ENCODE data around the gene MAS1L.

Gene MAS1L

GRCh38 chr6:29483735-29484134 lies 4.0 kb downstream of the MAS1L start:
- TF ChIP-seq RARB (CRISPR knock-in tag; IDR thresholded peaks at IDR 0.05) (no peak), GLIS3 (CRISPR knock-in tag; IDR thresholded peaks at IDR 0.05) (no peak), CSRNP3 (CRISPR knock-in tag; IDR thresholded peaks at IDR 0.05) (no peak), TSHZ2 (CRISPR knock-in tag; IDR thresholded peaks at IDR 0.05) (no peak), ZFP30 (CRISPR knock-in tag; IDR thresholded peaks at IDR 0.05) (no peak), BACH2 (CRISPR knock-in tag; IDR thresholded peaks at IDR 0.05; ENCODE audit: borderline replicate concordance) (no peak), ZNF8 (CRISPR knock-in tag; IDR thresholded peaks at IDR 0.05) (no peak), ESRRG (CRISPR knock-in tag; IDR thresholded peaks at IDR 0.05) (no peak), ZNF70 (CRISPR knock-in tag; IDR thresholded peaks at IDR 0.05) (no peak), TCF4 (CRISPR knock-in tag; IDR thresholded peaks at IDR 0.05; ENCODE audit: borderline replicate concordance) (no peak), CSDC2 (CRISPR knock-in tag; IDR thresholded peaks at IDR 0.05) (no peak), PPARA (CRISPR knock-in tag; IDR thresholded peaks at IDR 0.05; ENCODE audit: borderline replicate concordance) (no peak), ZFP3 (CRISPR knock-in tag; IDR thresholded peaks at IDR 0.05) (no peak), PATZ1 (CRISPR knock-in tag; IDR thresholded peaks at IDR 0.05; ENCODE audit: borderline replicate concordance) (no peak), SNAI2 (CRISPR knock-in tag; IDR thresholded peaks at IDR 0.05) (no peak), ISL1 (CRISPR knock-in tag; IDR thresholded peaks at IDR 0.05) (no peak), POU6F1 (CRISPR knock-in tag; IDR thresholded peaks at IDR 0.05; ENCODE audit: borderline replicate concordance, low read depth) (no peak), TOX (CRISPR knock-in tag; IDR thresholded peaks at IDR 0.05; ENCODE audit: borderline replicate concordance) (no peak)
- no peak for ATAC-seq

GRCh38 chr6:29483186-29483585 lies 4.6 kb downstream of the MAS1L start:
- no peak for ATAC-seq
- TF ChIP-seq BACH2 (CRISPR knock-in tag; IDR thresholded peaks at IDR 0.05; ENCODE audit: borderline replicate concordance) (no peak), TCF4 (CRISPR knock-in tag; IDR thresholded peaks at IDR 0.05; ENCODE audit: borderline replicate concordance) (no peak), ZC3H10 (CRISPR knock-in tag; IDR thresholded peaks at IDR 0.05) (no peak), CREB5 (CRISPR knock-in tag; IDR thresholded peaks at IDR 0.05; ENCODE audit: low read depth) (no peak), ZFP30 (CRISPR knock-in tag; IDR thresholded peaks at IDR 0.05) (no peak), TOX (CRISPR knock-in tag; IDR thresholded peaks at IDR 0.05; ENCODE audit: borderline replicate concordance) (no peak), TSHZ2 (CRISPR knock-in tag; IDR thresholded peaks at IDR 0.05) (no peak)

Data from SK-N-SH treated with all-trans-retinoic acid at 6 μM for 48 hours (cell line).